RWPE2 (cell line): ENCODE data around the gene VASH2.

ENCODE experiments used
- ATAC-seq: fragments of 200-7000 bp; cut with Tn5 transposase; 3 replicates; pipeline ENCODE4 v1.9.1; 2021; ENCODE audit warnings: low read depth
- DNase-seq: peaks from one replicate; pipeline ENCODE4 v3.0.0-alpha.2; 2020; ENCODE audit warnings: low spot score
- H3K27ac ChIP-seq: fragments of 450-650 bp; 2 replicates; pipeline ENCODE4 v1.5.1; 2017; ENCODE audit warnings: mild to moderate bottlenecking; ENCODE audit not compliant: poor library complexity, severe bottlenecking
- H3K27me3 ChIP-seq: fragments of 250-450 bp; sonication (Bioruptor Pico); 2 replicates; pipeline ENCODE4 v1.5.1; 2021; ENCODE audit warnings: mild to moderate bottlenecking, moderate library complexity; ENCODE audit not compliant: insufficient read depth, poor library complexity, severe bottlenecking
- H3K36me3 ChIP-seq: fragments of 250-450 bp; sonication (Bioruptor Pico); 2 replicates; pipeline ENCODE4 v1.5.1; 2020; ENCODE audit warnings: low read depth, mild to moderate bottlenecking, moderate library complexity
- H3K4me1 ChIP-seq: fragments of 250-450 bp; sonication (Bioruptor Pico); 2 replicates; pipeline ENCODE4 v1.5.1; 2021; ENCODE audit warnings: mild to moderate bottlenecking, moderate library complexity; ENCODE audit not compliant: insufficient read depth, poor library complexity, severe bottlenecking
- H3K4me3 ChIP-seq: fragments of 250-450 bp; sonication (Bioruptor Pico); 2 replicates; pipeline ENCODE4 v1.5.1; 2021; ENCODE audit warnings: mild to moderate bottlenecking, moderate library complexity; ENCODE audit not compliant: severe bottlenecking
- H3K9me3 ChIP-seq: fragments of 250-450 bp; sonication (Bioruptor Pico); 2 replicates; pipeline ENCODE4 v1.5.1; 2021; ENCODE audit warnings: mild to moderate bottlenecking, moderate library complexity; ENCODE audit not compliant: severe bottlenecking
- TF ChIP-seq, protein P1 (sequence below): fragments of 450-650 bp; IDR thresholded peaks from one replicate; pipeline ENCODE4 v1.5.1; 2017; ENCODE audit warnings: mild to moderate bottlenecking, moderate library complexity; ENCODE audit not compliant: poor library complexity, severe bottlenecking

The VASH2 gene

GRCh38 chr1:212977781-212978645 is 27.7 kb downstream of the VASH2 start:
- Histone ChIP-seq H3K36me3 (no peaks in the 10 kb centered on the region), H3K4me3 (no peak overlapping the region), H3K27me3 (no peaks in the 10 kb centered on the region), H3K9me3 (no peaks in the 10 kb centered on the region), H3K4me1 (no peaks in the 10 kb centered on the region), H3K27ac (no peak overlapping the region)
- DNase-seq (no peak), ATAC-seq (no peak)
- TF ChIP-seq, protein P1, sequence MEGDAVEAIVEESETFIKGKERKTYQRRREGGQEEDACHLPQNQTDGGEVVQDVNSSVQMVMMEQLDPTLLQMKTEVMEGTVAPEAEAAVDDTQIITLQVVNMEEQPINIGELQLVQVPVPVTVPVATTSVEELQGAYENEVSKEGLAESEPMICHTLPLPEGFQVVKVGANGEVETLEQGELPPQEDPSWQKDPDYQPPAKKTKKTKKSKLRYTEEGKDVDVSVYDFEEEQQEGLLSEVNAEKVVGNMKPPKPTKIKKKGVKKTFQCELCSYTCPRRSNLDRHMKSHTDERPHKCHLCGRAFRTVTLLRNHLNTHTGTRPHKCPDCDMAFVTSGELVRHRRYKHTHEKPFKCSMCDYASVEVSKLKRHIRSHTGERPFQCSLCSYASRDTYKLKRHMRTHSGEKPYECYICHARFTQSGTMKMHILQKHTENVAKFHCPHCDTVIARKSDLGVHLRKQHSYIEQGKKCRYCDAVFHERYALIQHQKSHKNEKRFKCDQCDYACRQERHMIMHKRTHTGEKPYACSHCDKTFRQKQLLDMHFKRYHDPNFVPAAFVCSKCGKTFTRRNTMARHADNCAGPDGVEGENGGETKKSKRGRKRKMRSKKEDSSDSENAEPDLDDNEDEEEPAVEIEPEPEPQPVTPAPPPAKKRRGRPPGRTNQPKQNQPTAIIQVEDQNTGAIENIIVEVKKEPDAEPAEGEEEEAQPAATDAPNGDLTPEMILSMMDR: no peak

GRCh38 chr1:212979340-212980122 is 29.2 kb downstream of the VASH2 start:
- Histone ChIP-seq H3K27ac (no peak overlapping the region), H3K4me1 (no peaks in the 10 kb centered on the region), H3K9me3 (no peaks in the 10 kb centered on the region), H3K4me3 (no peak overlapping the region), H3K36me3 (no peaks in the 10 kb centered on the region), H3K27me3 (no peaks in the 10 kb centered on the region)
- DNase-seq: no peak
- no peak for ATAC-seq
- TF ChIP-seq, protein P1: no peak

- ATAC-seq (no peak), DNase-seq (no peak)
- no peaks in the 10 kb centered on the region for H3K9me3 ChIP-seq
- H3K27me3 ChIP-seq: no peaks in the 10 kb centered on the region
- no peaks in the 10 kb centered on the region for H3K36me3 ChIP-seq
- no peaks in the 10 kb centered on the region for H3K4me1 ChIP-seq
- no peak overlapping the region for H3K27ac ChIP-seq
- TF ChIP-seq, protein P1: no peak
- no peak overlapping the region for H3K4me3 ChIP-seq
Measured at GRCh38 chr1:212980123-212980785, 29.9 kb downstream of the VASH2 start.

DNA sequence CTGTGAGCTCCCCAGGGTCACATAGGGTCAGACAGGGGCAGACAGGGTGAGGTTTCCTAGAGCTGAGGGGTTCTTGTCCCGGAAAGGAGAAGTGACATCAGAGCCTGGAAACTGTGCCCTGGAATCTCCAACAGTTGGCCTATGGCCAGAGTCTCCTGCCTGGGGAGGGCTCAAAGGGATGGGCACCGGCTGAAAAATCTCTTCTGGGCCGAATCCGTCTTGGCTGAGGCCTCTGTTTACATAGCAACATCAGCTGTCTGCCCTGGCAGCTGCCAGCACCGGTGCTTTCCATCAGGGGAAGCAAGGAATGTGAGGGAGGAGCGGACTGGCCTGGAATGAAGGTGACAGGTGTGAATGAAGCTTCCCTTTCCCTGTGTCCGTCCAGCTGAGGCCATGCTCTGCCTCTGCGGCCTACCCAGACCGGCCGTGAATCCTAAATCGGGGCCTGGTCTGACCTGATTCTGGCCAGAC is 30.7 kb downstream of the VASH2 start:
- Histone ChIP-seq H3K27ac (no peak overlapping the region), H3K27me3 (no peaks in the 10 kb centered on the region), H3K4me1 (no peaks in the 10 kb centered on the region), H3K36me3 (no peaks in the 10 kb centered on the region), H3K9me3 (no peaks in the 10 kb centered on the region), H3K4me3 (no peak overlapping the region)
- TF ChIP-seq, protein P1: no peak
- no peak for ATAC-seq
- no peak for DNase-seq
